Measurements from ENCODE around the gene UGT2B17. TPM values are rescaled to one million over a fixed set of nuclear protein-coding genes. Genes with fewer than 3 reads are reported as not detected.

UGT2B17 gene
- total and polyA plus RNA-seq, 4 donors, result not detected

DNA sequence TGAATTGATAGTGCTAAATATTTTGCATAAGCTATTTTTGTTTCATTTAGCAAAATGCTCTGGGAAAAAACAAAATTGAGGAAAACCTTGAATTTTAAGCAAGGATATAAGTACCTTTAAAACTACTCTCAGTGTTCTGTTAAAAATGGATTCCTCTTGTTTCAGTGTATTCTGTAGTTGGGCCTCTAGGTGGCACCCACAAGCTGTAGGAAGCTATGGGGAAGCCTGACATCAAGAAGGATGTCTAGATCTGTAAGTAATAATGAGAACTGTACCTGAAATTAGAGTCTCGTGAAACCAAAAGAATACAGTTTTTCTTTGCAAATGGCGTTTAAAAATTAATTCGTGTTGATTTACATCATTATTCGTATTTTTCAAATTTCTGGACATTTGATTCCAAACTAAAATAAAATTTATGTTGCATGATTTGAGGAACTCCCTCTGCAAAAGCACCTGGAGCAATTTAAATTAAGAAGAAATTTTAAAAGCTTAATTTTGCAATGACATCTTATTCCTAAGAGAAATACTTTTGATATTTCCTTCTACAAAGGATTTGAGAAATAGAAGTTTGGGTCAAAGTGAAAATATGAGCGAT, 77.6 kb downstream of the UGT2B17 start:
- Histone ChIP-seq H3K27ac (ENCODE audit: low read depth, low read length) (no peak overlapping the region), H3K27me3 (ENCODE audit: control insufficient read depth, insufficient read depth, low read length) (no peaks in the 10 kb centered on the region), H3K9me3 (ENCODE audit: control insufficient read depth, insufficient read depth, low read length) (no peaks in the 10 kb centered on the region), H3K4me3 (ENCODE audit: low read depth, low read length) (no peak overlapping the region), H3K4me1 (ENCODE audit: control insufficient read depth, insufficient read depth, low read length) (no peaks in the 10 kb centered on the region), H3K36me3 (ENCODE audit: control insufficient read depth, insufficient read depth, low read length) (no peaks in the 10 kb centered on the region)
- WGBS (ENCODE audit: insufficient coverage), result no CpG with 5 or more reads among the region's 5 CpGs
- peak in 5 of 6 donors; percentile 44 to 93 (median 66) for DNase-seq (ENCODE audit: low read depth in 4 of 6, low spot score in 6 of 6)

DNA sequence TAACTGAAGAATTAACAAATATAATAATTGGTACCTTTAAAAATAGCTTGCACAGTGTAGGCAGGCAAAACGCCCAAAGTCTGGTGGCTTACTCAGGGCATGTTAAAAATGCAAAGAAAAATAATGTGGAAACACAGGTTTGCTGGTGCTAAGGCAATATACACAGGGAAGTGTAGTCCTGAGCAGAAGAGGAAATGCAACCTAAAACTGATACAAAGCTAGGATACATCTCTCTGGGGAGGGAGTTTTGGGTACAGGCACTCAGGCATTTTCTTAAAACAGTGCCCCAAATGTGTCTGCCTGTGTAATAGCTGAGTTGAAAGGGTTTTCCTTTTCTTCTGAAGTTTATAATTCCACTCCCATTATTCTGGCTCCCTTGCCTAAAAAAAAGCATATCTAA, 81.4 kb downstream of the UGT2B17 start:
- Histone ChIP-seq H3K4me1 (ENCODE audit: control insufficient read depth, insufficient read depth, low read length) (no peaks in the 10 kb centered on the region), H3K27ac (ENCODE audit: low read depth, low read length) (no peak overlapping the region), H3K27me3 (ENCODE audit: control insufficient read depth, insufficient read depth, low read length) (no peaks in the 10 kb centered on the region), H3K4me3 (ENCODE audit: low read depth, low read length) (no peak overlapping the region), H3K9me3 (ENCODE audit: control insufficient read depth, insufficient read depth, low read length) (no peaks in the 10 kb centered on the region), H3K36me3 (ENCODE audit: control insufficient read depth, insufficient read depth, low read length) (no peaks in the 10 kb centered on the region)
- no peak for DNase-seq (ENCODE audit: low read depth in 4 of 6, low spot score in 6 of 6)
- 88% methylated on average over 1 of the region's 1 CpG for WGBS (ENCODE audit: insufficient coverage)

DNA sequence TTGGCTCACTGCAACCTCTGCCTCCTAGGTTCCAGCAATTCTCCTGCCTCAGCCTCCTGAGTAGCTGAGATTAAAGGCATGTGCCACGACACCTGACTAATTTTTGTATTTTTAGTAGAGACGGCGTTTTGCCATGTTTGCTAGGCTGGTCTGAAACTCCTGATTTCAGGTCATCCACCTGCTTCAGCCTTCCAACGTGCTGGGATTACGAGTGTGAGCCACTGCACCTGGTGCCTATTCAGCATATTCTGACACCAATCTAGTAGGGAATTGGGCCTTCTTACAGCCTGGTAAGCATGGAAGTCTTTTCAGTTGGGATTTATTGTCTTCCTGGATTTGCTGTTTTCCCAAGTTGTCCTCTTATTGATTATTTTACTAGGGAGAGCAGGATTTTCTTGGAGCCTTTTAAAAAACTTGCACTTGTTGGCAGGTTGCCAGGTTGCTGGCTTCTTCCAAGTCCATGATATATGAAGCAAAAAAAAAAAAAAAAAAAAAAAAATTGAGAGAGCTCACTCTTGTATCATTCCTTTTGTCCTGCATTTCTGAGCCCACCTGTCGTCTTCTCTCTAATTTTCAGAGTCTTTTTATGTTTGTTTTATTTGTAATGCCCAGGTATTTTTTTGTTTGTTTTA, 85.2 kb downstream of the UGT2B17 start:
- Histone ChIP-seq H3K27me3 (ENCODE audit: control insufficient read depth, insufficient read depth, low read length) (no peaks in the 10 kb centered on the region), H3K27ac (ENCODE audit: low read depth, low read length) (no peak overlapping the region), H3K4me3 (ENCODE audit: low read depth, low read length) (no peak overlapping the region), H3K4me1 (ENCODE audit: control insufficient read depth, insufficient read depth, low read length) (no peaks in the 10 kb centered on the region), H3K9me3 (ENCODE audit: control insufficient read depth, insufficient read depth, low read length) (no peaks in the 10 kb centered on the region), H3K36me3 (ENCODE audit: control insufficient read depth, insufficient read depth, low read length) (no peaks in the 10 kb centered on the region)
- peak in 2 of 6 donors; percentile 22 to 51 for DNase-seq (ENCODE audit: low read depth in 4 of 6, low spot score in 6 of 6)
- WGBS (ENCODE audit: insufficient coverage), result 95% methylated on average over 3 of the region's 6 CpGs

DNA sequence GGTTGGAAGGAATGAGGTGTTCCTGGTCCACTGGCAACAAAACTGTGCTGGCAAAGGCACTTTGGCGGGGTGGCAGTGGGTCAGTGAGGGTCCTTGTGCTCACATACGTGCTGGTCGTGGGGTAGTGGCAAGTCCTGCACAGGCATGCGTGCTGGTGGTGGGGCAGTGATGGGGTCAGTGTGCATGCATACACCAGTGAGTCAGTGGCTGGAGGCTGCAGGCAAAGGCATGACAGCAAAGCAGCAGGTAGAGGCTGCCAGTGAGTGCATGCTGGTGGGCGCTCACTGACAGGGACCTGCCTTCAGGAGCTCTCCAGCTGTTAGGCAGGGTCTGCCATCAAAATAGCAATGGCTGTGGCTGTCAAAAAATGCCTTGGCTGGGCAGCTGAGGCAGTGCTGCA, 86.8 kb downstream of the UGT2B17 start:
- 96% methylated on average over 4 of the region's 5 CpGs for WGBS (ENCODE audit: insufficient coverage)
- no peak for DNase-seq (ENCODE audit: low read depth in 4 of 6, low spot score in 6 of 6)

More for the DNA sequence above, 86.8 kb downstream of the UGT2B17 start:
- H3K27me3 ChIP-seq (ENCODE audit: control insufficient read depth, insufficient read depth, low read length), result no peaks in the 10 kb centered on the region
- no peak overlapping the region for H3K27ac ChIP-seq (ENCODE audit: low read depth, low read length)
- no peaks in the 10 kb centered on the region for H3K36me3 ChIP-seq (ENCODE audit: control insufficient read depth, insufficient read depth, low read length)
- no peaks in the 10 kb centered on the region for H3K9me3 ChIP-seq (ENCODE audit: control insufficient read depth, insufficient read depth, low read length)
- no peaks in the 10 kb centered on the region for H3K4me1 ChIP-seq (ENCODE audit: control insufficient read depth, insufficient read depth, low read length)
- no peak overlapping the region for H3K4me3 ChIP-seq (ENCODE audit: low read depth, low read length)

Other genes with a start within 250 kb of the UGT2B17 start
- gene YTHDC1, start 226.2 kb downstream of the UGT2B17 start, total RNA-seq, result 10 to 100 TPM; 85.4 to 93.5 TPM
- gene YTHDC1, start 226.2 kb downstream of the UGT2B17 start, polyA plus RNA-seq (ENCODE audit: insufficient read length in 2 of 2), result 100 to 1,000 TPM in 1 of 2 donors, 10 to 100 TPM in 1; 85.7 to 101 TPM
- gene TMPRSS11E, start 128.9 kb downstream of the UGT2B17 start, total RNA-seq, result not detected
- not detected for gene TMPRSS11E, start 128.9 kb downstream of the UGT2B17 start, polyA plus RNA-seq (ENCODE audit: insufficient read length in 2 of 2)
- gene UGT2B15, start 94.3 kb upstream of the UGT2B17 start, total RNA-seq, result not detected
- not detected for gene UGT2B15, start 94.3 kb upstream of the UGT2B17 start, polyA plus RNA-seq (ENCODE audit: insufficient read length in 2 of 2)
- not detected for gene UGT2B10, start 239.7 kb upstream of the UGT2B17 start, total RNA-seq
- not detected for gene UGT2B10, start 239.7 kb upstream of the UGT2B17 start, polyA plus RNA-seq (ENCODE audit: insufficient read length in 2 of 2)